HG02840 (cell line): ENCODE results near the gene PHAF1.

Experiments
- ATAC-seq: cut with Tn5 transposase; IDR thresholded peaks from one replicate; pipeline ENCODE4 v1.9.1; 2021; ENCODE audit warnings: mild to moderate bottlenecking, moderate library complexity, moderate number of reproducible peaks; ENCODE audit not compliant: unreplicated experiment, low FRiP score

PHAF1 gene

DNA sequence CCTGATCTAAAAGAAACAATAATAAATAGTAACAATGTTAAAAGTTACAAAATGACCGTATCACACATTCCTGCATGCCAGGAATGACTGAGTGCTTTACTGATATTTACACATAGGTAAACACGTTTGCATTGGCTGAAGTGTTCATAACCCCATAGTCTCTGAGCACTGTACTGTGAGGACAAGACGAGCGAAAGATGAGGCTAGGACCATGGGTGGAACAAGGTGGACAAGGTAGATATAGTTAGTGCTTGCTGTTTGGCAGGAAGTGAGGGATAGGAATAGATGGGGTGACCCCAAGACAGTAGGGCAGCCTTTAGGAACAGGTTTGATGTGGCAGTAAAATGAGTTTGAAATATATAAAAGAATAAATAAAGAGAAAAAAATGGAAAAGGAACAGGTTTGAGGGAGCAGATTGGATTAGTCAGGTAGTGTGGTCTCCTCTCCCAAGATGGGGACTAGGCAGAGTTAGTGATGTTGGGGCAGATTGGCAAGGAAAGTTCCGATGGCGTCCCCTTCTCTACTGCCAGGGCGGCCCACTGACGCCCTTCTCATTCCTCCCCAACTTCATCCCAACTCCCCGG is 81.8 kb downstream of the PHAF1 start:
- peak; percentile 10 for ATAC-seq

GRCh38 chr16:67191995-67192681 is 82.4 kb downstream of the PHAF1 start, which contains the start of gene E2F4:
E2F4 (plus strand) TSS chr16:67192155; CDS start chr16:67192228, 73 bp downstream.
- ATAC-seq = peak; percentile 84

GRCh38 chr16:67192781-67193361 is 83.1 kb downstream of the PHAF1 start:
- ATAC-seq = no peak

DNA sequence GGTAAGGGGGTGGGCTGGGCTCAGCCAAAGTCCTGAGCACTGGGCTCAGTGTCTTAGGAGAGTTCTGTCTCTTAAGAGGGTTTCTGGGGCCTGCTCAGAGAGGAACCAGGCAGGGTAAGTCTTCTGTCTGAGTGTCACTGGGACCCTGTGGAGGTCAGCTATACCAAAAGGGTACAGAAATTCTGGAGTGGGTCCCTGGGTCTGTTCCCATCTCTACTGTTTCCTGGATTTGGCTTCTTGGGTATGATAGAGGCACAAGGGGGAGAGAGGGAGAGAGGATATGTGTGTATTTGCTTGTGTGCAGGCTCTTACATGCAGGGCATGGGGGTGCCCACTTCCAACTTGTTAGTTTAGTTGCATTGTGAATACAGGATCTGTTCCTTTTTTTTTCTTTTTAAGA is 83.8 kb downstream of the PHAF1 start:
- ATAC-seq = no peak

DNA sequence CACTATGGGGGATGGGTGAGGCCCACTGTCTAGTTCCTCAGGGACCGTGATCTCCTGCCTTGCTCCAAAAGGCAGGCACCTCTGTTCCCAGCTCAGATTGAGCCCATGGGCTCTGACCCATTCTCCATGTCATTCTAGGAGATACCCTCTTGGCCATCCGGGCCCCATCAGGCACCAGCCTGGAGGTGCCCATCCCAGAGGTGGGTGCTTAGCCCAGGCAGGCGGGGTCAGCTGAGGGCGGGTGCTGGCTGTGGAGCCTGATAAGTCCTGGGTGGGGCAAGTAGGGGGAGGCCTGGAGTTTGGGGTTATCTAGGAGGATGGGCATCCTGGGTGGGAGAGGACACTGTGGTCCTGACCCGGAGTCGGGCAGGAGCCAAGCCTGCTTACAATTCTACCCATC is 84.5 kb downstream of the PHAF1 start:
- ATAC-seq = no peak

DNA sequence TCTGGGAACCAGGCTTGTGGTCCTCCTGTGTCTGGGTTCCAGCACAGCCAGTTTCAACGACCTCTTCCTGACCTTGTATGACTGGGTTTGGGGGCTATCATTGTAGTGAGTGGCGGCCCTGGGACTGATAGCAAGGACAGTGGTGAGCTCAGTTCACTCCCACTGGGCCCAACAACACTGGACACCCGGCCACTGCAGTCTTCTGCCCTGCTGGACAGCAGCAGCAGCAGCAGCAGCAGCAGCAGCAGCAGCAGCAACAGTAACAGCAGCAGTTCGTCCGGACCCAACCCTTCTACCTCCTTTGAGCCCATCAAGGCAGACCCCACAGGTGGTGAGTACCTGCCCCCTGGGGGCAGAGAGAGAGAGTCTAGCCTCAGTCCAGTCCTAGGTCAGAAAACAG is 85.9 kb downstream of the PHAF1 start:
- ATAC-seq = no peak

- no peak for ATAC-seq
Observed at GRCh38 chr16:67196881-67197280, 87.1 kb downstream of the PHAF1 start.

- ATAC-seq = no peak
Observed at GRCh38 chr16:67197704-67198103, 88.0 kb downstream of the PHAF1 start.
